ENCODE results near the gene SAYSD1.

SAYSD1 gene

GRCh38 chr6:39078695-39079094 is 36.3 kb downstream of the SAYSD1 start:
- no peak for DNase-seq

DNA sequence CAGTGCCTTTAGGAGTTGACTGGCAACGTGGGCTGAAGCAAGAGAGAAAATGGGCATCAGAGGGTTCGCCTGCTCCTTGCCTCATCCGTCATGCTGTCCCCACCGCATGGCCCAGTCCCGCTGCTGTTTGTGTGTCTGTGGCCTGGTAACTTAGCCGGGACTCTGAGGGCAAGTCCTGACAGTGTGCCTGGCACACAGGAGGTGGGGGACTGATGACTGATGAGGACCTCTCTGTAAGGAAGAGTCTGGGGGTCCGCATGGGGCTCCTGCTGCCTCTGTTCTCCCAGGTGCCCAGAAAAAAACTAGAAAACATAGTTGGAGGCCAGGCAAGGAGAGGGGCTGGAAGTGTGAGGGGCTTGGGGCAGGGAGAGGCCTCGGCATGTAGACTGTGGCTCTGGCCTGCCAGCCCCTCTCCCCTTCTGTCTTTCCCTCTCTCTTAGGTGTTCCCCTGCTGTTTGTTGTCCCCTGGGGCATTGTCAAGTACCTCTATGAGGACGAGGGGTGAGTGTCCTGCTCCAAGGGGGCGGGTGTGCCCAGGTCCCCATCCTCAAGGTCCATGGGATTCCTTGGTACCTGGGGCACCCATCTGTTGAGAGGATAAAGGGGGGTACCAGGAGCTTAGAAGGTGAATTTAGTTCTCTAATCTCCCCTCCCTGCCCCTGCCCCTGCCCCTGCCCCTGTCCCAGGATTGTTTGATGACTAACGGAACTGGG is 36.9 kb downstream of the SAYSD1 start:
- no peak for DNase-seq

GRCh38 chr6:39076623-39077535 is 38.1 kb downstream of the SAYSD1 start:
- no peak for DNase-seq

DNA sequence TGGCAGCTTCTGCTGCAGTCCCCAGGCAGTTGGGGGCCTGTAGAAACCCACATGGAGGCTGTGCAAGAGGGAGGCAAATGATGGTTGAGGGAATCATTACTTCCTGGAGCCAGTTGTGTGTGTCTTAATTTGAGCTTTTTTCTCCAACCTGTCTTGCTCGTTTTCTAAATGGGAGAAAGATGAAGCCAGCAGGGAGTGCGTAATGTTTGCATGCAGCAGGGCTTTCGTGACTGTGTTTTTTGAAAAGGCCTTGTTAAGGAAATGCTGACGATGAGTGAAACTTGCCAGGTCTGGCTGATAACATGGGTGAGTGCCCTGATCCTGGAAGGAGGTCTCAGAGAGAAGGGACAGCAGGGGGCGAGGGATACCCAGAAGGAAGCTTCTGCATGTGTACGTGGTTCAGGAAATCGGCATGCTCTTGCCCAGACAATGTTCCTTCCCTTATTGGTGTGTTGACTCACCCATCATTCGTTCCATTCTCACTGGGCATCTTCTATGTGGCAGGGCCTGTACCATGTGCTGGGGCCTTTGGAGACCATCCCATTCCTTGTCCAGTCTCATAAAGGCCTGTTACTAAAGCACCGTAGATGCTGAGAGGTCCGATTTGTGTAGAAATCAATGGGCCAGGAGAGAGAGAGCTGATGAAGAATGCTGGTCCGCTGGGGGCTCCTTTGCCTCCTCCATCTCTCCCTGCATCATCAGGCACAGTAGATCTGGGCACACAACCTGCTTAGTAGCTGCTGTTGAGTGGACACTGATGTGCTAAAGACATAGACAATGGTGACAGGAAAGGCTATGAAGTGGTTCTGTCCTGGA is 39.0 kb downstream of the SAYSD1 start:
- no peak for DNase-seq

- DNase-seq: no peak
Observed at GRCh38 chr6:39075010-39075686, 39.8 kb downstream of the SAYSD1 start.

- no peak for DNase-seq
Observed at GRCh38 chr6:39074486-39074885, 40.5 kb downstream of the SAYSD1 start.

- DNase-seq: no peak
Observed at GRCh38 chr6:39073471-39074355, 41.3 kb downstream of the SAYSD1 start.

- no peak for DNase-seq
Observed at GRCh38 chr6:39072830-39073229, 42.2 kb downstream of the SAYSD1 start.

DNA sequence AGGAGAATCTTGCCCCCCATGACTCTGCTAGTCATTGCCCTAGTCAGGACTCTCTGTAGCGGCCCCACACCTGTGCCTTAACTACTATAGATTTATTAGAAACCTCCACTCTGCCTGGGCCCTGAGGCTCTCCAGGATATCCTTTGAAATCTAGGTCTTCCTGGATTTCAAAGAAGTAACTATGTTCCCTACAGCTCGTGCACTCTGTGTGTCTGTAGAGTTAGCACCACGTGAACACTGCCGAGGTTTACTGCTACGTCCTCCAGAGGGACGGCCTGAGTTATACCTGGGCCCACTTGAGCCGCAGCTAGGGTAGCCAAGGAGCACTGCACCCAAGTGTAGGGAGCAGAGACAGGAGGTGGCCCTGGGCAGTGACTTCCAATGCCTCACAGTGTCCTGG is 46.6 kb downstream of the SAYSD1 start:
- no peak for DNase-seq

GRCh38 chr6:39065561-39065960 is 49.4 kb downstream of the SAYSD1 start:
- DNase-seq: no peak

DNA sequence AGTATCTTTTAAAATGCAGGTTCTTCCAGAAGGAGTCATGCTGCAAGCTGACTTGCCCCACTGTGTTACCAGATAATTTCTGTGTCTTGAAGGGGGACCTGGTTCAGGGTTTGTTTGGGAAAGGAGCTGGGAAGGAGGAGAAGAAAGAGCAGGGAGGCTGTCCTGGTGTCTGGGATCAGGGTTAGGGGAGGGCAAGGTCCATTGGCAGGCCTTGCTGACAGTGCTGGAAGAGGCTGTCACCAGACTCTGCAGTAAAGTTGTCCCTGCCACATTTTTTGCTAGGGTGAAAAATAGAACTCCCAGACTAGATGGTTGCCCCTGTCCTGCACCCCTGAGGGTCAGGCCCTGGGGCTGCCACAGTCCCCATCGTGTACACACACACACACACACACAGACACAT is 51.5 kb downstream of the SAYSD1 start:
- DNase-seq: no peak

GRCh38 chr6:39062014-39062740 is 52.8 kb downstream of the SAYSD1 start:
- no peak for DNase-seq

DNA sequence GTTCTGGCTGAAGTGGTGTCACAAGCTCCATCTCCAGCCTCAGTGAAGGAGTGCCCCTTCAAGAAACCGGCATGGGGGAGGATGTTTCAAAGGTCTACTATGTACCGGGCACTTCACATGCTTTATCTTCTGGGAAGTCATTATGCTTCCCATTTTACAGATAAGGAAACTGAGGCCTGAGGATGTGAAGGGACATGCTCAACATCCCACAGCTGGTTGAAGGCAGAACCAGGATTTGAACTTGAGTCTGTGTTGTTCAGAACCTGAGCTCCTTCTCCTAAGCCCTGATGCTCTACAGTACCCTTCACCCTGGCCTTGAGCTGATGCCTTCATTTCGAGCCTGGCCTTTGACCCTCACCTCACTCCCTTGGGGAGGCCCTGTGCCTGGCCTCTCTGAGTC is 53.4 kb downstream of the SAYSD1 start:
- no peak for DNase-seq

DNA sequence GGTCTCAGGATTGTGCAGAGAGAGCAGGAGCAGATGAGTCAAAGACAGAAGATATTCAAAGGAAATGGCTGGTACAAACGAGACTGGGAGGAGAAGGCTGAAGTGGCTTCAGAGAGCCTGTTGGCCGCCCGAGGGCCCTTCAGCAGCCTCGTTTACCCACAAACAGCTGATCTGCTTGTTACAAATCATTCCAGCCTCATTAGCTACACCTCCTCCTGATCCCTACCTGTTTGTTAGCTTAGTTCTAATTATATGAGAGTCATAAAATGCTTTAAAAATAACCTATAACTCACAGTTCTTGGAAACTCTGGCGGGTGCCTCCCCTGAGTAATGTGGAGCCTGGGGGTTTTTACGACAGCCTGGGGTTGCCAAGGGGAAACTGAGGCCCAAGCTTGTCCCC is 53.8 kb downstream of the SAYSD1 start:
- DNase-seq: no peak

- no peak for DNase-seq
Observed at GRCh38 chr6:39060467-39061160, 54.4 kb downstream of the SAYSD1 start.

GRCh38 chr6:39059496-39060310 is 55.3 kb downstream of the SAYSD1 start:
- DNase-seq: no peak

GRCh38 chr6:39058471-39059147 is 56.4 kb downstream of the SAYSD1 start:
- no peak for DNase-seq
